Esophagus squamous epithelium (tissue), 5 donors: ENCODE measurements around the gene PEX11A. TPM values are rescaled to one million over a fixed set of nuclear protein-coding genes. Genes with fewer than 3 reads are reported as not detected.

Experiments
- DNase-seq: peaks from one replicate; lab custom pipeline; 2025; lab: John Stamatoyannopoulos, UW
- H3K27ac ChIP-seq, 4 donors: fragments of 200-600 bp; sonication (generic); one replicate each; pipeline ENCODE4 v1.5.1; 2016 to 2019; ENCODE audit warnings: mild to moderate bottlenecking in 1 of 4
- H3K27me3 ChIP-seq, 4 donors: fragments of 200-600 bp; sonication (generic); 1 replicate in 3 of 4; 2 replicates in 1 of 4; pipeline versions ENCODE4 v1.5.1 to v1.6.0; 2017 to 2021; ENCODE audit warnings: antibody characterized with exemption in 1 of 4
- H3K36me3 ChIP-seq, 3 donors: fragments of 200-600 bp; sonication (generic); one replicate each; pipeline ENCODE4 v1.5.1; 2016 to 2019
- H3K4me1 ChIP-seq, 3 donors: fragments of 200-600 bp; sonication (generic); one replicate each; pipeline ENCODE4 v1.5.1; 2017 to 2019
- H3K4me3 ChIP-seq, 4 donors: fragments of 200-600 bp; sonication (generic); 1 replicate in 3 of 4; 2 replicates in 1 of 4; pipeline ENCODE4 v1.5.1; 2016 to 2019; ENCODE audit warnings: mild to moderate bottlenecking in 2 of 4, moderate library complexity in 1 of 4
- H3K9me3 ChIP-seq, 3 donors: fragments of 200-600 bp; sonication (generic); one replicate each; pipeline ENCODE4 v1.5.1; 2016 to 2019
- POLR2A ChIP-seq, 4 donors: fragments of 450-650 bp; IDR thresholded peaks; one replicate each; pipeline ENCODE4 v1.6.1; 2017; ENCODE audit warnings: antibody characterized with exemption in 4 of 4, mild to moderate bottlenecking in 4 of 4, moderate library complexity in 3 of 4
- WGBS, 2 donors: methylation state at CpG; one replicate each; pipeline ENCODE4 v1.1.5; 2018; 5-methylcytosine and 5-hydroxymethylcytosine counted together
- intact Hi-C: fragments of 100-400 bp; cut with DNase I; formaldehyde crosslinking; loops from one replicate; pipeline ENCODE4 v1.15.0; 2022
- total RNA-seq, 4 donors: library from RNA; depleted of rRNA; stranded (reverse); fragments of >200 nt; gene quantifications; one replicate each; pipeline ENCODE4 v1.1.0, GENCODE V29; 2016
- TF ChIP-seq, protein P1 (sequence below), 6 experiments: fragments of 450-650 bp in 4 of 6; fragments of 200-600 bp in 2 of 6; sonication (generic) in 2 of 6; IDR thresholded peaks; one replicate each; pipeline ENCODE4 v1.5.1; 2016 to 2019; ENCODE audit warnings: antibody characterized with exemption in 6 of 6, mild to moderate bottlenecking in 4 of 6, moderate library complexity in 4 of 6
- donor health status: DM: yes; HTN: yes; CAD: no.

Gene PEX11A, protein sequence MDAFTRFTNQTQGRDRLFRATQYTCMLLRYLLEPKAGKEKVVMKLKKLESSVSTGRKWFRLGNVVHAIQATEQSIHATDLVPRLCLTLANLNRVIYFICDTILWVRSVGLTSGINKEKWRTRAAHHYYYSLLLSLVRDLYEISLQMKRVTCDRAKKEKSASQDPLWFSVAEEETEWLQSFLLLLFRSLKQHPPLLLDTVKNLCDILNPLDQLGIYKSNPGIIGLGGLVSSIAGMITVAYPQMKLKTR
- total RNA-seq = 1 to 10 TPM; 3.1 to 6.7 (median 5.6) TPM

GRCh38 chr15:89690276-89691218 lies at the start of gene PEX11A, which contains the start of gene WDR93:
Gene PEX11A, minus strand, starts transcription at chr15:89690754. Its CDS starts 122 bp downstream, at chr15:89690632.
Gene WDR93, plus strand, starts transcription at chr15:89690811. Its CDS starts 10,936 bp downstream, at chr15:89701747.
- Histone ChIP-seq H3K9me3 (no peaks in the 10 kb centered on the region), H3K36me3 (peaks cover 0 to 11% (median 0%) of the 10 kb centered on the region in 3 donors), H3K4me3 (peak within 1 kb of the TSS; percentile 41 to 95 (median 81)), H3K27me3 (no peaks in the 10 kb centered on the region), H3K27ac (peak within 1 kb of the TSS; percentile 60 to 89 (median 72)), H3K4me1 (peaks cover 5 to 30% (median 19%) of the 10 kb centered on the region in 3 donors)
- WGBS, 2 donors = 5 to 7% methylated on average over 10 to 13 of the region's 60 CpGs
- TF ChIP-seq, protein P1, sequence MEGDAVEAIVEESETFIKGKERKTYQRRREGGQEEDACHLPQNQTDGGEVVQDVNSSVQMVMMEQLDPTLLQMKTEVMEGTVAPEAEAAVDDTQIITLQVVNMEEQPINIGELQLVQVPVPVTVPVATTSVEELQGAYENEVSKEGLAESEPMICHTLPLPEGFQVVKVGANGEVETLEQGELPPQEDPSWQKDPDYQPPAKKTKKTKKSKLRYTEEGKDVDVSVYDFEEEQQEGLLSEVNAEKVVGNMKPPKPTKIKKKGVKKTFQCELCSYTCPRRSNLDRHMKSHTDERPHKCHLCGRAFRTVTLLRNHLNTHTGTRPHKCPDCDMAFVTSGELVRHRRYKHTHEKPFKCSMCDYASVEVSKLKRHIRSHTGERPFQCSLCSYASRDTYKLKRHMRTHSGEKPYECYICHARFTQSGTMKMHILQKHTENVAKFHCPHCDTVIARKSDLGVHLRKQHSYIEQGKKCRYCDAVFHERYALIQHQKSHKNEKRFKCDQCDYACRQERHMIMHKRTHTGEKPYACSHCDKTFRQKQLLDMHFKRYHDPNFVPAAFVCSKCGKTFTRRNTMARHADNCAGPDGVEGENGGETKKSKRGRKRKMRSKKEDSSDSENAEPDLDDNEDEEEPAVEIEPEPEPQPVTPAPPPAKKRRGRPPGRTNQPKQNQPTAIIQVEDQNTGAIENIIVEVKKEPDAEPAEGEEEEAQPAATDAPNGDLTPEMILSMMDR (IDR thresholded peaks at IDR 0.05) = no peak
- peak in 2 of 4 donors; percentile 12 to 44 for TF ChIP-seq POLR2A (IDR thresholded peaks at IDR 0.05)
- intact Hi-C loops = no loop called here
- DNase-seq = peak; percentile 18

DNA sequence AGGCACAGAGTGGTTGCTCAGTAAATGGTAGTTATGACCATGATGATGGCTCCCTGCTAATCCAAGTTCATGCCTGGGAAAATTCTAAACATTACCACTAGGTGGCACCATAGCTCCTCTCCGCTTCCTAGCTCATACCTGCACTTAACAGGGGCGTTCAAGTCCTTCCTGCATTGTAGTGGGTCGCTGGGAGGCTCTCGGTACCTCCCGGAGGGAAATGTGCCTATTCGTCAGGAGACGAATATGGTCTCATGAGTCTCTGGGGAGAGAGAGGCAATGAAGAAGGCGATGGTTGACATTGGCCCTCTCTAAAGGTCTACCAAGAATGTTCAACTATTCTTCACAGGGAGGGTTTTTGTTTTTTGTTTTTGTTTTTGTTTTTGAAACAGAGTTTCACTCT lies 49.6 kb upstream of the PEX11A start:
- DNase-seq = no peak
- peaks cover 0 to 4% (median 0%) of the 10 kb centered on the region in 3 donors for H3K4me1 ChIP-seq
- H3K4me3 ChIP-seq = peak overlapping the region in 1 of 4 donors; percentile 21
- H3K27me3 ChIP-seq = peaks cover 0 to 16% (median 0%) of the 10 kb centered on the region in 4 donors
- WGBS, 2 donors = 2 to 6% methylated on average over 8 of the region's 8 CpGs
- TF ChIP-seq, protein P1 (IDR thresholded peaks at IDR 0.05) = peak; percentile 90 to 93 (median 92)
- TF ChIP-seq POLR2A (IDR thresholded peaks at IDR 0.05) = no peak
- no peak overlapping the region for H3K27ac ChIP-seq
- H3K9me3 ChIP-seq = no peaks in the 10 kb centered on the region
- intact Hi-C loops = no loop called here
- no peaks in the 10 kb centered on the region for H3K36me3 ChIP-seq

GRCh38 chr15:89735773-89736172 lies 45.2 kb upstream of the PEX11A start:
- DNase-seq = no peak

DNA sequence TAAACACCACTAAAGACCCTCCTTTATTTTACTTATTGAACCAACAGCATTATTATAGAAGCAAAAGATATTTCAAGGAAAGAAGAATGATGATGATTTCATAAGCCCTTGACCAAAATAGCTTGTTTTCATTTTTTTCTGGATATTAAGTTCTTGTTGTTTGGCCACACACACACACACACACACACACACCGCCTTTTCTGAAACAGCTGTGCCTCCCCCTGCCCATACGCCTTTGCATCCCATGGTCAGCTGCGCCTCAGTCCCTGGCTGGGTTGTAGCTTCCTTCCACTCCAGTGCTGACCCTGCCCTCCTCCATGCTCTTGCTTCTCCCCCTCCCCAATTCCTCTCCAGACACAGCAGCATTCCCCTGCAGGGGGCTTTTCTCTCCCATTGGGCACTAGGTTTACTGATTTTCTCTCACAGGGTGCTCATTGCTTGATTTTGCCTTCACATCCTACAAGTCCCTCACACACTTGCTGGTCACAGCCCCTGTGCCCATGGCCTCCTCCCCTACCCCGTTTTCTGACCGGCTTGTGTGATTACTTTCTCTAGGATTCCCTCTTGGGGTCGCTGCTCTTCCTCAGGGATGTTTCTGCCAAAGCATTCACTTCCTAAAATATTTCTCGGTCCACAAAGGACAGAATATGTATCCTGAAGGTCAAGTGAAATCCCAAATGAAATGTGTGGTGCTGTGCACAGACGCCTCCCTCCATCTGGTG lies 42.1 kb upstream of the PEX11A start:
- Histone ChIP-seq H3K9me3 (no peaks in the 10 kb centered on the region), H3K27me3 (peaks cover 0 to 25% (median 0%) of the 10 kb centered on the region in 4 donors), H3K36me3 (no peaks in the 10 kb centered on the region), H3K4me1 (peaks cover 0 to 2% (median 0%) of the 10 kb centered on the region in 3 donors), H3K27ac (no peak overlapping the region), H3K4me3 (no peak overlapping the region)
- no peak for DNase-seq
- 58 to 62% methylated on average over 8 of the region's 8 CpGs for WGBS, 2 donors
- no peak for TF ChIP-seq POLR2A (IDR thresholded peaks at IDR 0.05)
- TF ChIP-seq, protein P1 (IDR thresholded peaks at IDR 0.05) = no peak
- intact Hi-C loops = no loop called here

More at GRCh38 chr15:89735773-89736172, 45.2 kb upstream of the PEX11A start:
- WGBS, 2 donors = 65 to 71% methylated on average over 4 of the region's 4 CpGs
- Histone ChIP-seq H3K27ac (no peak overlapping the region), H3K4me3 (no peak overlapping the region), H3K27me3 (peaks cover 0 to 25% (median 0%) of the 10 kb centered on the region in 4 donors), H3K9me3 (no peaks in the 10 kb centered on the region), H3K36me3 (no peaks in the 10 kb centered on the region), H3K4me1 (peaks cover 0 to 4% (median 0%) of the 10 kb centered on the region in 3 donors)
- intact Hi-C loops = no loop called here
- no peak for TF ChIP-seq POLR2A (IDR thresholded peaks at IDR 0.05)
- TF ChIP-seq, protein P1 (IDR thresholded peaks at IDR 0.05) = no peak
